ENCODE results near the gene AGTR1. TPM values are rescaled to one million over a fixed set of nuclear protein-coding genes. Genes with fewer than 3 reads are reported as not detected.

AGTR1 gene
- total and polyA plus RNA-seq, 4 donors = 30.0 to 52.2 (median 41.9) TPM

DNA sequence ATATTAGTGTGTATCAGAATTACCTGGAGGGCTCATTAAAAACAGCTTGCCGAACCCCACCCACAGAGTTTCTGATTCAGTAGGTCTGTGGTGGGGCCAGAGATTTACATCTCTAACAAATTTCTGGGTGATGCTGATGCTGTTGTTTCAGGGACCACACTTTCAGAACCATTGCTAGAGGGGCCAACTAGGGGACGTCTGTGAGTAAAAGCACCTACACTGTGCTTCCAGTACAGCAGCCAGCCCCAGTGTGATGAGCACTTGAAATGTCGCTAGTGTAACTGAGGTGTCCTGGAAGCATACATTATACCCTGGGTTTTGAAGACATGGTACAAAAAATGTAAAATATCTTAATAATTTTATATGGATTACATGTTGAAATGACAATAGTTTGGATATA is 33.0 kb downstream of the AGTR1 start:
- no peaks in the 10 kb centered on the region for H3K27me3 ChIP-seq (ENCODE audit: control insufficient read depth in 4 of 4, insufficient read depth in 4 of 4, low read length in 3 of 4)
- no peak overlapping the region for H3K9ac ChIP-seq (ENCODE audit: low read depth in 1 of 2, low read length in 2 of 2)
- no peak for TF ChIP-seq RAD21 (IDR thresholded peaks at IDR 0.05)
- TF ChIP-seq FOXA1 (IDR thresholded peaks at IDR 0.05) = no peak
- TF ChIP-seq, protein P1, sequence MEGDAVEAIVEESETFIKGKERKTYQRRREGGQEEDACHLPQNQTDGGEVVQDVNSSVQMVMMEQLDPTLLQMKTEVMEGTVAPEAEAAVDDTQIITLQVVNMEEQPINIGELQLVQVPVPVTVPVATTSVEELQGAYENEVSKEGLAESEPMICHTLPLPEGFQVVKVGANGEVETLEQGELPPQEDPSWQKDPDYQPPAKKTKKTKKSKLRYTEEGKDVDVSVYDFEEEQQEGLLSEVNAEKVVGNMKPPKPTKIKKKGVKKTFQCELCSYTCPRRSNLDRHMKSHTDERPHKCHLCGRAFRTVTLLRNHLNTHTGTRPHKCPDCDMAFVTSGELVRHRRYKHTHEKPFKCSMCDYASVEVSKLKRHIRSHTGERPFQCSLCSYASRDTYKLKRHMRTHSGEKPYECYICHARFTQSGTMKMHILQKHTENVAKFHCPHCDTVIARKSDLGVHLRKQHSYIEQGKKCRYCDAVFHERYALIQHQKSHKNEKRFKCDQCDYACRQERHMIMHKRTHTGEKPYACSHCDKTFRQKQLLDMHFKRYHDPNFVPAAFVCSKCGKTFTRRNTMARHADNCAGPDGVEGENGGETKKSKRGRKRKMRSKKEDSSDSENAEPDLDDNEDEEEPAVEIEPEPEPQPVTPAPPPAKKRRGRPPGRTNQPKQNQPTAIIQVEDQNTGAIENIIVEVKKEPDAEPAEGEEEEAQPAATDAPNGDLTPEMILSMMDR (IDR thresholded peaks at IDR 0.05; ENCODE audit: low read depth, low read length, missing input control) = no peak
- TF ChIP-seq EGR1 (IDR thresholded peaks at IDR 0.05; ENCODE audit: low read depth in 2 of 2) = no peak
- TF ChIP-seq FOXA2 (IDR thresholded peaks at IDR 0.05) = no peak
- TF ChIP-seq, protein P2, sequence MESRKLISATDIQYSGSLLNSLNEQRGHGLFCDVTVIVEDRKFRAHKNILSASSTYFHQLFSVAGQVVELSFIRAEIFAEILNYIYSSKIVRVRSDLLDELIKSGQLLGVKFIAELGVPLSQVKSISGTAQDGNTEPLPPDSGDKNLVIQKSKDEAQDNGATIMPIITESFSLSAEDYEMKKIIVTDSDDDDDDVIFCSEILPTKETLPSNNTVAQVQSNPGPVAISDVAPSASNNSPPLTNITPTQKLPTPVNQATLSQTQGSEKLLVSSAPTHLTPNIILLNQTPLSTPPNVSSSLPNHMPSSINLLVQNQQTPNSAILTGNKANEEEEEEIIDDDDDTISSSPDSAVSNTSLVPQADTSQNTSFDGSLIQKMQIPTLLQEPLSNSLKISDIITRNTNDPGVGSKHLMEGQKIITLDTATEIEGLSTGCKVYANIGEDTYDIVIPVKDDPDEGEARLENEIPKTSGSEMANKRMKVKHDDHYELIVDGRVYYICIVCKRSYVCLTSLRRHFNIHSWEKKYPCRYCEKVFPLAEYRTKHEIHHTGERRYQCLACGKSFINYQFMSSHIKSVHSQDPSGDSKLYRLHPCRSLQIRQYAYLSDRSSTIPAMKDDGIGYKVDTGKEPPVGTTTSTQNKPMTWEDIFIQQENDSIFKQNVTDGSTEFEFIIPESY (IDR thresholded peaks at IDR 0.05) = no peak
- no peak for TF ChIP-seq TAF1 (conservative IDR thresholded peaks at IDR 0.05)
- no peak for TF ChIP-seq RXRA (IDR thresholded peaks at IDR 0.05)
- TF ChIP-seq, protein P3, sequence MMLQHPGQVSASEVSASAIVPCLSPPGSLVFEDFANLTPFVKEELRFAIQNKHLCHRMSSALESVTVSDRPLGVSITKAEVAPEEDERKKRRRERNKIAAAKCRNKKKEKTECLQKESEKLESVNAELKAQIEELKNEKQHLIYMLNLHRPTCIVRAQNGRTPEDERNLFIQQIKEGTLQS (IDR thresholded peaks at IDR 0.05) = no peak
- TF ChIP-seq HNF4A (conservative IDR thresholded peaks at IDR 0.05) = no peak
- TF ChIP-seq SP1 (IDR thresholded peaks at IDR 0.05) = no peak
- TF ChIP-seq, protein P4, sequence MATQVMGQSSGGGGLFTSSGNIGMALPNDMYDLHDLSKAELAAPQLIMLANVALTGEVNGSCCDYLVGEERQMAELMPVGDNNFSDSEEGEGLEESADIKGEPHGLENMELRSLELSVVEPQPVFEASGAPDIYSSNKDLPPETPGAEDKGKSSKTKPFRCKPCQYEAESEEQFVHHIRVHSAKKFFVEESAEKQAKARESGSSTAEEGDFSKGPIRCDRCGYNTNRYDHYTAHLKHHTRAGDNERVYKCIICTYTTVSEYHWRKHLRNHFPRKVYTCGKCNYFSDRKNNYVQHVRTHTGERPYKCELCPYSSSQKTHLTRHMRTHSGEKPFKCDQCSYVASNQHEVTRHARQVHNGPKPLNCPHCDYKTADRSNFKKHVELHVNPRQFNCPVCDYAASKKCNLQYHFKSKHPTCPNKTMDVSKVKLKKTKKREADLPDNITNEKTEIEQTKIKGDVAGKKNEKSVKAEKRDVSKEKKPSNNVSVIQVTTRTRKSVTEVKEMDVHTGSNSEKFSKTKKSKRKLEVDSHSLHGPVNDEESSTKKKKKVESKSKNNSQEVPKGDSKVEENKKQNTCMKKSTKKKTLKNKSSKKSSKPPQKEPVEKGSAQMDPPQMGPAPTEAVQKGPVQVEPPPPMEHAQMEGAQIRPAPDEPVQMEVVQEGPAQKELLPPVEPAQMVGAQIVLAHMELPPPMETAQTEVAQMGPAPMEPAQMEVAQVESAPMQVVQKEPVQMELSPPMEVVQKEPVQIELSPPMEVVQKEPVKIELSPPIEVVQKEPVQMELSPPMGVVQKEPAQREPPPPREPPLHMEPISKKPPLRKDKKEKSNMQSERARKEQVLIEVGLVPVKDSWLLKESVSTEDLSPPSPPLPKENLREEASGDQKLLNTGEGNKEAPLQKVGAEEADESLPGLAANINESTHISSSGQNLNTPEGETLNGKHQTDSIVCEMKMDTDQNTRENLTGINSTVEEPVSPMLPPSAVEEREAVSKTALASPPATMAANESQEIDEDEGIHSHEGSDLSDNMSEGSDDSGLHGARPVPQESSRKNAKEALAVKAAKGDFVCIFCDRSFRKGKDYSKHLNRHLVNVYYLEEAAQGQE (IDR thresholded peaks at IDR 0.05) = no peak
- TF ChIP-seq JUND (IDR thresholded peaks at IDR 0.05) = no peak
- 90% methylated on average over 3 of the region's 3 CpGs for WGBS
- no peaks in the 10 kb centered on the region for H3K9me3 ChIP-seq (ENCODE audit: control insufficient read depth in 4 of 4, low read length in 3 of 4)
- H3K27ac ChIP-seq (ENCODE audit: low read depth in 1 of 2, low read length in 2 of 2) = peak overlapping the region in 1 of 2 donors; percentile 79
- no peak overlapping the region for H3K4me3 ChIP-seq (ENCODE audit: low read depth in 1 of 3, low read length in 3 of 3)
- no peak for DNase-seq (ENCODE audit: low spot score)
- peaks cover 9 to 30% (median 28%) of the 10 kb centered on the region in 4 donors for H3K4me1 ChIP-seq (ENCODE audit: control insufficient read depth in 4 of 4, insufficient read depth in 4 of 4, low read length in 3 of 4)
- peaks cover 0 to 3% (median 0%) of the 10 kb centered on the region in 4 donors for H3K36me3 ChIP-seq (ENCODE audit: control insufficient read depth in 4 of 4, insufficient read depth in 3 of 4, low read depth in 1 of 4, low read length in 3 of 4)

DNA sequence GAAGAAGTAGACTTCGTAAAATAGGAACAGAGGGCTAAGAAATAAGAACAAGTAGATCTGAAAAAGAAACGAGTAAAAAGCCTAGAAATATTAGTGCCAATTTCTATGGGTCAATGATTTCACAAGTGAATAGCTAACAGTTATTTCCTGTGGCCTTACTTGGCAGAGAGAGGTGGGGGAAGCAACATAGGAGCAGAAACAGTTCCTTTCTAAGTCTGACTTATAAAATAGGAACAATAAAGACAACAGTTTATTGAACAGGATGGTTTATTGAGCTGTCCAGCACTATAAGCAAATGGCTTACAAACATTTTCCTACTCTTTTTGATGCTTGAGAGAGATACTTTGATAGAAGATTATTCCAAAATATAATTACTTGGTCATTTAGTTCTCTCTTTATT is 37.9 kb downstream of the AGTR1 start:
- peak overlapping the region; percentile 80 to 87 for H3K27ac ChIP-seq (ENCODE audit: low read depth in 1 of 2, low read length in 2 of 2)
- WGBS = 18% methylated on average over 2 of the region's 2 CpGs
- no peak overlapping the region for H3K4me3 ChIP-seq (ENCODE audit: low read depth in 1 of 3, low read length in 3 of 3)
- no peak for DNase-seq (ENCODE audit: low spot score)
- H3K9ac ChIP-seq (ENCODE audit: low read depth in 1 of 2, low read length in 2 of 2) = peak overlapping the region in 1 of 2 donors; percentile 10
- H3K36me3 ChIP-seq (ENCODE audit: control insufficient read depth in 4 of 4, insufficient read depth in 3 of 4, low read depth in 1 of 4, low read length in 3 of 4) = no peaks in the 10 kb centered on the region
- H3K9me3 ChIP-seq (ENCODE audit: control insufficient read depth in 4 of 4, low read length in 3 of 4) = no peaks in the 10 kb centered on the region
- peaks cover 12 to 36% (median 15%) of the 10 kb centered on the region in 4 donors for H3K4me1 ChIP-seq (ENCODE audit: control insufficient read depth in 4 of 4, insufficient read depth in 4 of 4, low read length in 3 of 4)
- H3K27me3 ChIP-seq (ENCODE audit: control insufficient read depth in 4 of 4, insufficient read depth in 4 of 4, low read length in 3 of 4) = no peaks in the 10 kb centered on the region
- peak; percentile 71 for TF ChIP-seq SP1 (IDR thresholded peaks at IDR 0.05)
- TF ChIP-seq EGR1 (IDR thresholded peaks at IDR 0.05; ENCODE audit: low read depth in 2 of 2) = no peak
- TF ChIP-seq, protein P5, sequence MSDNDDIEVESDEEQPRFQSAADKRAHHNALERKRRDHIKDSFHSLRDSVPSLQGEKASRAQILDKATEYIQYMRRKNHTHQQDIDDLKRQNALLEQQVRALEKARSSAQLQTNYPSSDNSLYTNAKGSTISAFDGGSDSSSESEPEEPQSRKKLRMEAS (IDR thresholded peaks at IDR 0.05) = no peak
- no peak for TF ChIP-seq GABPA (IDR thresholded peaks at IDR 0.05 in 1 of 2, conservative IDR thresholded peaks at IDR 0.05 in 1 of 2)
- TF ChIP-seq HNF4G (IDR thresholded peaks at IDR 0.05) = no peak
- TF ChIP-seq, protein P4 (IDR thresholded peaks at IDR 0.05) = peak; percentile 84
- TF ChIP-seq, protein P3 (IDR thresholded peaks at IDR 0.05) = no peak
- TF ChIP-seq, protein P2 (IDR thresholded peaks at IDR 0.05) = peak; percentile 21
